GM21576 (cell line): ENCODE results near the gene RPL3.
"Not testable (repeated sequence)": the region's sequence is repeated elsewhere in the genome, so short reads cannot be mapped to it uniquely, and the experiment has no call there.

ENCODE experiments used
- ATAC-seq: cut with Tn5 transposase; IDR thresholded peaks from one replicate; pipeline ENCODE4 v1.9.1; 2021; ENCODE audit warnings: mild to moderate bottlenecking, moderate library complexity; ENCODE audit not compliant: unreplicated experiment

RPL3 gene

GRCh38 chr22:39352306-39352891, 33.0 kb upstream of the RPL3 start:
- ATAC-seq, result no peak

- ATAC-seq, result no peak
Measured at GRCh38 chr22:39351689-39352214, 32.3 kb upstream of the RPL3 start.

GRCh38 chr22:39350757-39351688, 31.6 kb upstream of the RPL3 start:
- ATAC-seq, result no peak

GRCh38 chr22:39349967-39350726, 30.7 kb upstream of the RPL3 start, which contains the start of gene SYNGR1:
Gene SYNGR1 (plus strand): TSS chr22:39349991. CDS start chr22:39350011, 20 bp downstream.
- ATAC-seq, result no peak

GRCh38 chr22:39349506-39349966, 30.1 kb upstream of the RPL3 start:
- ATAC-seq, result no peak

GRCh38 chr22:39348909-39349505, 29.6 kb upstream of the RPL3 start:
- ATAC-seq, result no peak

DNA sequence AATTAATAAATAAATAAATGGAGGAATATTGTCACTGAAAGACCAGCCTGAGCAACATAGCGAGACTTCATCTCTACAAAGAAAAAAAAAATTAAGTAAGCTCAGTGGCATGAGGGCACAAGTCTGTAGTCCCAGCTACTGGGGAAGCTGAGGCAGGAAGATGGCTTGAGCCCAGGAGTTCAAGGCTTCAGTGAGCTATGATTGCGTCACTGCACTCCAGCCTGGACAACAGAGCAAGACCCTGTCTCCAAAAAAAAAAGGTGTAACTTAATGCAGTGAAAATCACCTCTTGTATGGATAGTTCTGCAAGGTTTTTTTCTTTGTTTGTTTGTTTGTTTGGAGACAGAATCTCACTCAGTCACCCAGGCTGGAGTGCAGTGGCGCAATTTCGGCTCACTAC, 25.8 kb upstream of the RPL3 start:
- ATAC-seq, result no peak

DNA sequence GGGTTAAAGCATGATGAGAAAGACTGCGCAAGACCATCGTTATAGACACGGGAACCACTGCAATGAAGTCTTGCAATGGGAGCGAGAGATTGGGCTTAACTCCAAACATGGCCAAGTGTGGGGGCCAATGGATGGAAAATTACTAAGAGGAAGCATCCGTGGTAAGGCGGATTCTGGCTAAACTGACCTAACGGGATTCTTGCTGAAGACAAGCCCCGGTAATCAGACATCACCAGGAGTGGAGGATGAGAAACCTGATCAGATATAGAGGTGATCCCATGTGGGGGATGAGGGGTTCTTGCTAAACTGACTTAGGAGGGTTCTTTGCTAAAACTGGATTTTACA, 24.6 kb upstream of the RPL3 start:
- ATAC-seq, result no peak

GRCh38 chr22:39343259-39344045, 24.0 kb upstream of the RPL3 start:
- no peak for ATAC-seq

DNA sequence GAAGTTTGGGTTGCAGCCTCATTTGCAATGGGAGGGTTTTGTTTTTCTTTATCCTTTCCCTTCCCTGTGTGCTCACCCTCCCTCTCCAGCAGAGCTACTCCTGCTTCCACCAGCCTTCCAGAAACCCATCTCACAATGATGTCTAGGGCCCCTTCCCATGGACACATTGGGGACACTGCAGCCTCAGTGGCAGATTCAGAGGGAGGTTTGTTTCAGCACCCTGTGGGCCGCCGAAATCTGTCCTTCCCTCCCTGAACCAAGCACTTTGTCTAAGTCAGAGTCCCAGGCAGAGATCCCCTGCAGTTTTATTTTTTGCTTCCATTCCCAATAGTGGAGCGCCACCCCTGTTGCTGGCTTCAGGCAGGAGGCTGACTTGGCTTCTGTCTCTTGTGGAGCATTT, 21.8 kb upstream of the RPL3 start:
- no peak for ATAC-seq

DNA sequence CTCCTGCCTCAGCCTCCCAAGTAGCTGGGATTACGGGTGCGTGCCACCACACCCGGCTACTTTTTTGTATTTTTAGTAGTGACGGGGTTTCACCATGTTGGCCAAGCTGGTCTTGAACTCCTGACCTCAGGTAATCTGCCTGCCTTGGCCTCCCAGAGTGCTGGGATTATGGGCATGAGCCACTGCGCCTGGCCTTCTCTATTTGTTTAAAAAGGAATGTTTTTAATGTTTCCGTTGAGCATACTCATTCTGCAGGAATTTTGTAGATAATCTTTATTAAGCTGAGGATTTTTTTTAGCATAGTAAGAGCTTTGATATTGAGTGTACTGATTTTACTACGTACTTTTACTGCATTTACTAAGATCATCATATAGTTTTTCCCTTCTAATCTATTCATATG, 20.4 kb upstream of the RPL3 start:
- not testable (repeated sequence) for ATAC-seq

GRCh38 chr22:39336411-39336810, 17.0 kb upstream of the RPL3 start:
- no peak for ATAC-seq

DNA sequence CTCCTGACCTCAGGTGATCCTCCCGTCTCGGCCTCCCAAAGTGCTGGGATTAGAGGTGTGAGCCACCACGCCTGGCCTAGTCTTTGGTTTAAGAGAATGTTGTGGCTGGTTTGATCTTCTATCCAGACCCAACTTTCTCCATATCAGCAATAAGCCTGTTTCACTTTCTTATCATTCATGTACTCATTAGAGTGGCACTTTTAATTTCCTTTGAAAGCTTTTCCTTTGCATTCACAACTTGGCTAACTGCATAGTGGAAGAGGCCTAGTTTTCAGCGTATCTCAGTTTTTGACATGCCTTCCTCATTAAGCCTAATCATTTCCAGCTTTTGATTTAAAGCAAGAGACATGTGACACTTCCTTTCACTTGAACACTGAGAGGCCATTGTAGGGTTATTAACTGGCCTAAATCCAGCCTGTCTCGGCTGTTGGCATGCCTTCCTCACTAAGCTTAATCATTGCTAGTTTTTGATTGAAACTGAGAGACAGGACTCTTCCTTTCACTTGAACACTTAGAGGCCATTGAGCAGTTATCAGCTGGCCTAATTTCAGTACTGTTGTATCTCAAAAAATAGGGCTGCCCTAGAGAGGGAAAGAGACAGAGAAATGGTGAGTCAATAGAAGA, 13.1 kb upstream of the RPL3 start:
- ATAC-seq, result no peak

GRCh38 chr22:39330553-39330952, 11.1 kb upstream of the RPL3 start:
- not testable (repeated sequence) for ATAC-seq

DNA sequence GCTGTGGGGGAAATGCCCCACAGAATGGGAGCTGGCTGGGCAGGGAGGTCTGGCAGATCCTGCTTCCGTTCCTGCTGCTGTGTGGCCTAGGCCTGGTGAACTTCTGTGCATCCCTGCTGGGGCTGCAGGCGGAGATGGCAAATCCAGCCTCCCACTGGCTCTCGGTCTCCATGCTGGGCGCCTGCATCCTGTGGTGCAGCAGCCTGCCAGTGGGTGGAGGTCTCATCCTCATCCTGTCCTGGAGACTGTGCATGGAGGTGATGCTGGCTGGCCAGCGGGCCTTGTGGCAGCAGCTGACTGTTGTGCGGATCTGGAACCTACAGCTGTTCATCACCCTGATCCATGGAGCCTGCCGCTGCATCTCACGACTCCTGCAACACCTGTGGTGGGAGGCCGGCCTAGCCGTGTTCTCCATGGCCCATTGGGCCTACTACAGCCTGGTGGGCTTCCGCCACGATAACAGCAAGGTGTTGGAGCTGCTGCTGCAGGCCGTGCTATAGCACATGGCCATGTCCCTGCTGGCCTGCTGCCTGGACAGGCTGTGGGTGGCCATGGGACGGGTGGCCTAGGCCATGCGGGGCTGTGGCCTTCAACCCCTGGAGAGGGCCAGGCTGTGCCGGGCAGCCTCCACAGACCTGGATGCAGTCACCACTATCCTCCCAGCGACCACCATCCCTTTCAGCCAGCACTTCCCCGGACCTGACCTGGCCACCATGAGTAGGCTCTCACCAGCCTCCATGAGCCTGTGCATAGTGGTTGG, 8.8 kb upstream of the RPL3 start:
- no peak for ATAC-seq

DNA sequence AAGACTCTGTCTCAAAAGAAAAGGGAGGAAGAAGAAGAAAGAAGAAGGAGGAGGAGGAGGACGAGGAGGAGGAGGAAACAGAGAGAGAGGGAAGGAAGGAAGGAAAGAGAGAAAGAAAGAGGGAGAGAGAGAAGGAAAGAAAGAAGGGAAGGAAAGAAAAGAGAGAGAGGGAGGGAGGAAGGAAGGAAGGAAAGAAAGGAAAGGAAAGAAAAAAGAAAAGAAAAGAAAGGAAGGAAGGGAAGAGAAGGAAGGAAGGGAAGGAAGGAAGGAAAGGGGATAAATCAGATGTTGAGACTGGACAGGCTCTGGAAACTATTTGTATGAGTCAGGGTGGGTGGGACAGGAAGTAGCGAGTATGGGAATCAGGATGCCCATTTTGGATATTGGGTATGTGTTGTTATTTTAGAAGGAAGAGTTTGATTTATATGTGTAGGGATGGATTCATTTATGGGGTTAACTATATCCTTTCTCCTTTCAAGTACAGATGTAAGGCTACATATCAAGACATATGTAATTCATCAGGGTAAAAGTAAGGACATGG, 6.0 kb upstream of the RPL3 start:
- ATAC-seq, result no peak

GRCh38 chr22:39320616-39321029, 1.2 kb upstream of the RPL3 start:
- not testable (repeated sequence) for ATAC-seq

GRCh38 chr22:39318507-39319283, 728 bp downstream of the RPL3 start:
- peak; percentile 4 for ATAC-seq
